GM21825 (cell line): ENCODE measurements around the gene TTC7B.

Source experiments
- ATAC-seq: cut with Tn5 transposase; IDR thresholded peaks from one replicate; pipeline ENCODE4 v1.9.1; 2021; ENCODE audit warnings: mild to moderate bottlenecking, moderate library complexity; ENCODE audit not compliant: unreplicated experiment

TTC7B gene

GRCh38 chr14:90624732-90625400 lies 191.4 kb downstream of the TTC7B start:
- no peak for ATAC-seq

DNA sequence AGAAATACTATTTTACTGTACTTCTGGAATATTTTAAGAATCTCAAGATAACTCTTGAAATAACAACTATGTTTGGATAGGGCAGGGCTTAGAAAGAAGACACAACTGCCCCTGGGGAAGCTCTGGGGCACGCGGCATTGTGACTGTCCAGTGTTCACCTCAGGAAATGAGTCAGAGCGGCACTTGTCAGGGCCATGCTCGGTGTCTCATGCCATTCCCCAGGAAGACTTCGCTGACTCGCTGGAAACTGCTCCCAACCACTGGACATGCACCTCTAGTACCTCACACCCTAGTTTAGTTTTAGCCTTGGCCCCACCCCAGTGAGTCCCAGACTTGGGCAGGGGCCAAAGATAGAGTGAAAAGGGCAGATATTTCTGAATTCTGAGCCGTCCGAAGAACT lies 192.0 kb downstream of the TTC7B start:
- no peak for ATAC-seq

- ATAC-seq: no peak
Observed at GRCh38 chr14:90621201-90621600, 195.0 kb downstream of the TTC7B start.

GRCh38 chr14:90620568-90621077 lies 195.6 kb downstream of the TTC7B start:
- ATAC-seq: no peak

- no peak for ATAC-seq
Observed at GRCh38 chr14:90619911-90620310, 196.3 kb downstream of the TTC7B start.

DNA sequence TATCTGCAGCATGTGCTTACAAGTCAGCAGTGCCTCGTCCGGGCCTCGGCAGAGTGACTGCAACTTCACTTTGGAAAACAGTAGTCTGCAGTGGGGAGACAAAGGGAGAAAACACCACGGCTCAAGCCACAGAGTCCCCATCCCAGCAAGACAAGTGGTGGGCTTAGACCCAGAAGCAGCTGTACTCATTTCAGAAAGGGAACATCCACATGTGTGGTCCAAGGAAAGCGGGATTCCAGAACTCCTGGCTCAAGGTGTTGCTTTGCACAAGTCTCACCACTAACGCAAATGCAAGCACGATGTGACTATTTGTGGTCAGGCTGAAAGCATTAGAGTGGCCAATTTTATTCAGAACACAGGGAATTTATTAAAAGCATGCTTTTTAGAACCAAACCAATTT lies 198.3 kb downstream of the TTC7B start:
- no peak for ATAC-seq

DNA sequence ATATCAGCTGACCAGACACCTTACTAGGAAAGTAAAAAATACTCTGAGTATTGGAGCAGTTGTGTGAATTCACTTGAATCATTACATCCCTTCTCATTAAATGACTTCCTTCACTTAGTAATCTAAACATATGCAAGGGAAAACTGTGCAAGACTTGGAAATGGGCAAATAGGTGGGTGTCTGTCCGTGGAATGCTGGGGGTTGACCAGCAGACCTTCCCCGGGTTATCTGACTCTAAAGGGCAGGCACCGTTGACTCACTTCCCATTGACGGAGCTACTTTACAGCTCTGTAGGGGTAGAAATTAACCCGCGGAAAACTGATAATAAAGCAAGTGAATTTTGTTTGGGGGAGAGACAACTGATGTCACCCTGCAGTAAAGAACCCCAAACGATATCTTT lies 199.3 kb downstream of the TTC7B start:
- ATAC-seq: no peak

DNA sequence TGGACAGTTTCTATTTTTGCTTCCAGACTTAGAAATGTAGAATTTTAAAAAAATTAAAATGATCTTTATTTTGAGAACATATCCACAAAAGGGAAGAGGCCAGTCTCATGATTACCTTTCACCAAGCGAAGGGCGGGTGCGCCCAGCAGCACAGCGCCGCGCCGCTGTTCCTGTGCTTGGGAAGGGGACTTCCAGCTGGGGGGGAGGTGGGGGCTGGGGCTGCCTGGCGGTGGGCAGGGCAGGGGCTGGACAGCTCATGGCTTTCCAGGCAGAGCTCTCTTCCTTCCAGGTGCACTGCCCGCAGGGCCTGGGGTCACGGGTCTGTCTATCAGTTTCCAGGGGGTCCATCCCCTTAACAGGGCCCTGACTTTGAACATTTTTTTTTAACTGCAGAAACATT lies 199.9 kb downstream of the TTC7B start:
- no peak for ATAC-seq

GRCh38 chr14:90615517-90616060 lies 200.6 kb downstream of the TTC7B start:
- no peak for ATAC-seq

GRCh38 chr14:90614696-90615516 lies 201.3 kb downstream of the TTC7B start:
- no peak for ATAC-seq

DNA sequence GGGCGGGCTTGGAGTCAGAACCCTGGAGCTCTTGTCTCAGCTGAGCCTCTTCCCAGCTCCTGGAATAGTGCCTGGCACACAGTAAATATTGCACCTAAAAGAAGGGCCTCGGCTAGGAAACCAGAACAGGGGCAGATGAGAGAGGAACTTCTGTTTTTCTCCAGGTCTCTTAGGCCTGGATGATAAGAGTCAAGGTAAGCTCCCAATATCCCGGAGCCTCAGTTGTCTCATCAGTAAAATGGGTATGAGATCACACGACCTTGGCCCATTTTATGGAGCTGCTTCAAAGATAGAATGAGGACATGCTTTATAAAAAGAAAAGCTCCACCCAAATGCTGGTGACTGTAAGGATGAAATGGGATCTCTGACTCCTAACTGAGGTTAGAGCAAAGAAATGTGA lies 202.2 kb downstream of the TTC7B start:
- ATAC-seq: no peak

GRCh38 chr14:90613453-90613852 lies 202.8 kb downstream of the TTC7B start:
- no peak for ATAC-seq

DNA sequence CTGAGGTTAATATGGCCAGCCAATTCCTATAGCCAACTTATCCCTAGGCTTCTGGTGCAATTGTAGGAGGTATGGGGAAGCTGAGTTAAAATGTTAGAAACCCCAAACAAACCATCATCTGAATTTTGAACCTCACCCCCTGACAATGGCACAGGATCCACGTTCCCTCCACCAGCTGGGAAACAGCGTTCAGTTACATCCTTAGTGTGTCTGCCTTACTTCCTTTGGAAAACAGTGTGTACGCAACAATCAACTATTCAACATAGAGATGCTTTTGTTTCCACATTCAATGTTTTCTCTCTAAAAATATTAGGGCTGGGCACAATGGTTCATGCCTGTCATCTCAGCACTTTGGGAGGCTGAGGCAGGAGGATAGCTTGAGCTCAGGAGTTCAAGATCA lies 203.4 kb downstream of the TTC7B start:
- no peak for ATAC-seq

GRCh38 chr14:90611936-90612335 lies 204.3 kb downstream of the TTC7B start:
- ATAC-seq: no peak

DNA sequence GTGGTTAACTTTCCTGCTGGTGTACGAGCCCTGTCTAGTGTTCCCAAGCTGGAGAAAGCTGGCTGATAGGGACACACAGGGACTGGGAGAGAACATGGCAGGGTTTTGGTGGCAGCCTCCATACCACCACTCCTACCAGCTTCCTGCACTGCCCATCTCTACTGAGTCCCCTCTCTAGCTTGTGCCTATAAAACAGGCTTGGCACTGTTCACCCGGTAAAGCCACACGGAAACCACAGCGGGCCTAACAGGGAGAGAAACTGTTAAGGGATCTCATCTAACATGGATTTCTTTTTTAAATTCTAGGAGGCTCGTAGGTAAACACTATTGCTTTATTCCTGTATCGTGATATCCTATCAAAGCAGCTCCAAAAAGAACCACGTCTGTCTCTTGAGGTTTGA lies 204.7 kb downstream of the TTC7B start:
- ATAC-seq: no peak

- no peak for ATAC-seq
Observed at GRCh38 chr14:90610346-90611040, 205.7 kb downstream of the TTC7B start.

DNA sequence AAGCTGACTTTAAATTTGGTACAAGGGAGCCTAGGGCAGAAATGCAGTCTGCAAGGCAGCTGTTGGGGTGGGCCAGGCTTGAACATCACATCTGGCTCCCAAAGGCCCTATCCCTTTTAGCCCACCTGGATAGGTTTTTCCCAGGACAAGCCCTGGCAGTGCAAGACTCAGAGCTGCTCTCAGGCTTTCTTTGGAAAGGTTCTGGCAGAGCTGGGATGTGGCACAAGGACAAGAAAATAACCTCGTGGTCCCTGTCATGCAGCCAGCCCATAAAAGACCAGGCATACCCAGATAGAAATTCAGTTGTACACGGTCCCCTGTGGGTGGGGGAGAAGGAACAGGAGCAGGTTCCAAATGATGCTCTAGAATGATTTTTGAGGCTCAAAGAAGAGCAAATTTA lies 206.9 kb downstream of the TTC7B start:
- no peak for ATAC-seq

DNA sequence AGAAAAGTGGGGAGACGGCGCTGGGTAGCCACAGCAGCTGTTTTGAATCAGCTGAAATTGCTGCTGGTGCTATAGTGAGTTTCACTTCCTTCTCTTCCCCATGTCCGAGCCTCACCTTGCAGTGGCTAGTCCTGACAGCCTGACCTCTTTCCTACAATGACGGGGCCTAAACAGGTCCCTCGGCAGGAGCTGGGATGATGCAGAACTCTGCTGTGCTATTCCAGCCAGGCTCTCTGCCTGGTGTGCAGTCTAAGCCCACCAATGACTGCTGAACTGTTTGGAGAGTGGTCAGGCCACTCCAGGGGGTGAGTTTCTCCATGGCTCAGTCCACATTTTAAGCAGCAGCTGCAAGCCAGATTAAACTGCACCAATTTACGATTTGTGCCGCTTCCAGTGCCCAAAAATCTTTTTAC lies 207.3 kb downstream of the TTC7B start:
- no peak for ATAC-seq

DNA sequence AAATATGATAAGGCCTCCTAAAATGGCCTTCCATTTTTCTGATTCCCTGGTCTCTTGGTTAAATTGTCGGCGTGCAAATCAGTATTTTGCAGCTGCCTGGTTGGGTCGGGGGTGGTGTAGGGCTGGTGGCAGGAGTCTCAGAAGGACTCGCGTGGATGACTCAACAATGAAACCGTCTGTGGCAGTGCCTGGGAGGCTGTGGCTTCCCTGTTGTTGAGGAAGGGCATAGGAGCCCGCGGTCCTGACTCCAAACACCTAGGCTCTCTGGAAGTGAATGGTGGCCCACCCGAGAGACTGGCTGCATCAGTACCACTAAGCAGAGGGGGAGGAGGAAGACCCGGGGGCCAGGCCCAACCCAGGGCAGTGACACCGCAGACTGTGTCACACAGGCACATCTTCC lies 207.9 kb downstream of the TTC7B start:
- no peak for ATAC-seq

DNA sequence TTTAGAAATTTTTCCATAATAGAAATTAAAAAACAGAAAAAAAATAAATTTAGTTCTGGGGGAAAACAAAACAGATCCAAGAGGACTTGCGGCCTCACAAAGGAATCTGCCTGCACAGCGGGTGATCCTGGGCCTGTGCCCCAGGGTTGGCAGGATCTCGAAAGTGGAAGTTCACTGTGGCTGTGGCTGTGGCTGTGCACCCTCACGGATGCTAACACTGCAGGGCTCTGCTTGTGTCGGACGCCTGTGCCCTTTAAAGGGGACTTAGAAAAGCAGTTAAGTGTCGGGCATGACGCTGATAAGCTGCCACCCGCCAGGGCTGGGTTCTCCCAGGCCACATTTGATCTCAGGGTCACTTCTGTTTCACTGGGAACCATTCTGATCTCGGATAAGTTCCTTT lies 209.1 kb downstream of the TTC7B start:
- no peak for ATAC-seq

DNA sequence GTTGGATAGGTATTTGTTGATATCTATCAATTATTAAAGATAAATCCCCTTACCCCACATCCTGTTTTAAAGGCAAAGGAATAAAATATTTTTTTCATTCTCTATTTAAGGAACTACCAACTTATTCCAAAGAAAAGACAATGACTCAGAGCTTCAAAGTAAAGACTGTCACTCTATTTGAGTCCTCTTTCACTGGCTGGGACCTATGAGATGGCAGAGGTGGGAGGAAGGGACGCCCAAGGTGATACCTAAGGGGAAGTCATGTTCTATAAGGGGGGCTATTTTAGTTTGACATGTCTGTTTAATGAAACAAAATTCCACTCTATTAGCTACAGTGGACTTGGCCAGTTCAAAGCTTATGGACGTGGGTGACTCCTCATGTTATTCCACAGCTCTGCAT lies 209.8 kb downstream of the TTC7B start:
- ATAC-seq: no peak
